HG03520 (cell line): ENCODE results near the gene ADGRF1.

Experiments
- ATAC-seq: cut with Tn5 transposase; IDR thresholded peaks from one replicate; pipeline ENCODE4 v1.9.1; 2021; ENCODE audit warnings: mild to moderate bottlenecking, moderate library complexity; ENCODE audit not compliant: unreplicated experiment

ADGRF1 gene

GRCh38 chr6:46985943-46986342 is 56.2 kb downstream of the ADGRF1 start:
- ATAC-seq, result no peak

- ATAC-seq, result no peak
Observed at GRCh38 chr6:46983007-46983411, 59.1 kb downstream of the ADGRF1 start.

- ATAC-seq, result no peak
Observed at GRCh38 chr6:46979206-46979605, 62.9 kb downstream of the ADGRF1 start.

GRCh38 chr6:46974786-46975185 is 67.3 kb downstream of the ADGRF1 start:
- no peak for ATAC-seq

- ATAC-seq, result no peak
Observed at GRCh38 chr6:46973029-46973428, 69.1 kb downstream of the ADGRF1 start.

GRCh38 chr6:46972531-46972930 is 69.6 kb downstream of the ADGRF1 start:
- no peak for ATAC-seq

- no peak for ATAC-seq
Observed at GRCh38 chr6:46969206-46969605, 72.9 kb downstream of the ADGRF1 start.

- no peak for ATAC-seq
Observed at GRCh38 chr6:46967826-46968349, 74.2 kb downstream of the ADGRF1 start.

- ATAC-seq, result no peak
Observed at GRCh38 chr6:46964716-46965519, 77.2 kb downstream of the ADGRF1 start.

GRCh38 chr6:46963626-46964025 is 78.5 kb downstream of the ADGRF1 start:
- no peak for ATAC-seq

- no peak for ATAC-seq
Observed at GRCh38 chr6:46963039-46963438, 79.1 kb downstream of the ADGRF1 start.

GRCh38 chr6:46961711-46962110 is 80.4 kb downstream of the ADGRF1 start:
- no peak for ATAC-seq

- ATAC-seq, result no peak
Observed at GRCh38 chr6:46961232-46961631, 80.9 kb downstream of the ADGRF1 start.

GRCh38 chr6:46959419-46959818 is 82.7 kb downstream of the ADGRF1 start:
- no peak for ATAC-seq

- ATAC-seq, result no peak
Observed at GRCh38 chr6:46956409-46956808, 85.7 kb downstream of the ADGRF1 start.

- ATAC-seq, result no peak
Observed at GRCh38 chr6:46954837-46955451, 87.2 kb downstream of the ADGRF1 start.

GRCh38 chr6:46953921-46954320 is 88.2 kb downstream of the ADGRF1 start:
- no peak for ATAC-seq

GRCh38 chr6:46949632-46950280 is 92.4 kb downstream of the ADGRF1 start:
- ATAC-seq, result no peak

GRCh38 chr6:46948699-46949098 is 93.4 kb downstream of the ADGRF1 start:
- ATAC-seq, result no peak
